Naive B cell (primary cell): Measurements from ENCODE around the gene ZNF324. TPM values are rescaled to one million over a fixed set of nuclear protein-coding genes. Genes with fewer than 3 reads are reported as not detected.
"Not testable (repeated sequence)": the region's sequence is repeated elsewhere in the genome, so short reads cannot be mapped to it uniquely, and the experiment has no call there.

Experiments
- ATAC-seq, 2 donors: fragments of 150-1000 bp; cut with Tn5 transposase; 2 replicates each; pipeline ENCODE4 v1.10.0; 2021; ENCODE audit warnings: low read depth in 2 of 2, mild to moderate bottlenecking in 2 of 2, moderate library complexity in 2 of 2
- DNase-seq: peaks from one replicate; pipeline ENCODE4 v3.0.0; 2022
- H3K27ac Mint-ChIP-seq, 6 donors: one replicate each; pipeline ENCODE4 v1.8.0; 2020 to 2022; ENCODE audit warnings: mild to moderate bottlenecking in 6 of 6, mixed read lengths in 6 of 6, moderate library complexity in 5 of 6, inconsistent platforms in 2 of 6
- H3K27me3 Mint-ChIP-seq, 3 donors: one replicate each; pipeline ENCODE4 v1.8.0; 2021 to 2022; ENCODE audit warnings: mixed read lengths in 3 of 3, mild to moderate bottlenecking in 1 of 3
- H3K36me3 Mint-ChIP-seq, 2 donors: one replicate each; pipeline ENCODE4 v1.8.0; 2020 to 2022; ENCODE audit warnings: mixed read lengths in 2 of 2, inconsistent platforms in 1 of 2, mild to moderate bottlenecking in 1 of 2
- H3K4me1 Mint-ChIP-seq, 3 donors: one replicate each; pipeline ENCODE4 v1.8.0; 2020 to 2022; ENCODE audit warnings: mixed read lengths in 3 of 3, inconsistent platforms in 1 of 3, mild to moderate bottlenecking in 1 of 3, moderate library complexity in 1 of 3
- H3K4me3 Mint-ChIP-seq, 8 donors: one replicate each; pipeline ENCODE4 v1.8.0; 2020 to 2022; ENCODE audit warnings: mild to moderate bottlenecking in 8 of 8, mixed read lengths in 8 of 8, moderate library complexity in 8 of 8, inconsistent platforms in 2 of 8
- H3K9me3 Mint-ChIP-seq, 7 donors: one replicate each; pipeline ENCODE4 v1.8.0; 2020 to 2022; ENCODE audit warnings: mixed read lengths in 7 of 7, mild to moderate bottlenecking in 5 of 7, inconsistent platforms in 2 of 7, moderate library complexity in 1 of 7
- polyA plus RNA-seq, 6 donors: library from polyadenylated mRNA; unstranded; fragments of 300-500 nt; fragmentation: Illumina TruSeq; gene quantifications; one replicate each; pipeline ENCODE4 v1.2.3, GENCODE V29; 2021; ENCODE audit warnings: low read depth in 6 of 6

ZNF324 gene
- 10 to 100 TPM in 5 of 6 donors, 1 to 10 TPM in 1; 8.5 to 30.0 (median 14.4) TPM for polyA plus RNA-seq

DNA sequence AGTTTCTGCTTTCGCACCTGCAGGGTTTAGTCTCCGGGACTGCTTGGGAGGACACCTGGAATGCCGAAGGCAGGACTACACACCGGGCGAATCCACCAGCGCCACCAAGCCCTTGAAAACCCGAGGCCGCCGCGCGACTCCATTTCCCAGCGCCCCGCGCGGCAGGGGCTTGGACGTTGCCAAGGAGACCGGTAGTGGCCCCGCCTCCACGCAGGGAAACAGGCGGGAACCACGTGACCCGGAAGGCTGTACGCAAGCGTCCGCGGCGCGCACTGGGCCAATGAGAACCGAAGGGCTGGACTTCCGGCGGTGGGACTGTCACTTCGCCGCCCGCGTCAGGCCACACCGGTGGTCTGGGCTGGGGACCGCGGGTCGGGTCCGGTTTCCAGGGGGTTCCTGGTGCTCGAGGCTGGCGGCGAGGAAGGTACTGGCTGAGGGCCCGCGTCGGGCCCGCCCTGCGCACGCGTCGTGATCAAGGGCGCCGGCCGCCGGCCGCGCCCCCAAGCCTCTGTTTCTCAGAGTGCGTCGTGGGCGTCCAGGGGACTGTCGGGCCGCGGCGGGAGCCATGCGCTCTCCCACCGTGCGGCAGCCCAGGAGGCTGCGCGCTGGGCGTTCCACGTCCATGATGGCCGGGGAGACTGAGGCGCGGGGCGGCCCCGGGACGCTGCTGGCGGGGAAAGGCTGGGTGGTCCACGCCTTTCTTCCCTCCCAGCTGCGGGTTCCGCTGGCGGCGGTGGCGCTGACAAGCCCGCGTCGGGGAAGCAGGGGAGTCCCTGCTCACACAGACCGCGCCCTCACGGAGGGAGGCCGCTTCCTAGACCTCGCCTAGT is at the start of gene ZNF324:
Gene ZNF324, plus strand, starts transcription at position 321 of the 830 bp plus-strand sequence. CDS start 2,106 bp downstream, outside the sequence.
- H3K9me3 Mint-ChIP-seq: no peaks in the 10 kb centered on the region
- no peaks in the 10 kb centered on the region for H3K27me3 Mint-ChIP-seq
- peak within 1 kb of the TSS; percentile 84 to 94 (median 88) for H3K4me3 Mint-ChIP-seq
- peak; percentile 95 for DNase-seq
- ATAC-seq: peak; percentile 96 to 97
- peak within 1 kb of the TSS; percentile 67 to 95 (median 80) for H3K27ac Mint-ChIP-seq
- peaks cover 19 to 41% (median 19%) of the 10 kb centered on the region in 3 donors for H3K4me1 Mint-ChIP-seq
- no peaks in the 10 kb centered on the region for H3K36me3 Mint-ChIP-seq

DNA sequence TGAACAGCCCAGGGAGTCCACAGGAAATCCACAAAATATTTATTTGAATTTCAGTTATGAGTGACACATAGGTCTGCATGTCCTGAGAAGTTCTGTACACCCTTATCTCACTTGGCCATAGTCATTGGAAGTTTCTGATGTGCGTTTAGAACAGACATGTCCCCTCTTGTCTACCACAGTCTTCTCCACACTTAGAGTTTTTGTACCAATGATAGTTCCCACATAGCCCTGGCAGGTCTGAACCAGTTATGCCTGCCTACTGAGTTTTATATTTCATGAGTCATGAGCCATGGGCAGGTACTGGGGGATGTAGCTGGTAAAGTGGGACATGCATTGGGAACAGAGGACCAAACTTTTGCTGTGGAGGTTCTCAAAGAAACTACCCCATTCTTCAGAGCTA is 38.3 kb upstream of the ZNF324 start:
- ATAC-seq: no peak
- Mint-ChIP-seq H3K36me3 (peaks cover 0 to 28% of the 10 kb centered on the region in 2 donors), H3K4me1 (peaks cover 0 to 4% (median 0%) of the 10 kb centered on the region in 3 donors), H3K4me3 (peak overlapping the region in 1 of 8 donors; percentile 0), H3K27me3 (no peaks in the 10 kb centered on the region), H3K9me3 (peaks cover 8 to 68% (median 50%) of the 10 kb centered on the region in 7 donors), H3K27ac (no peak overlapping the region)
- no peak for DNase-seq

DNA sequence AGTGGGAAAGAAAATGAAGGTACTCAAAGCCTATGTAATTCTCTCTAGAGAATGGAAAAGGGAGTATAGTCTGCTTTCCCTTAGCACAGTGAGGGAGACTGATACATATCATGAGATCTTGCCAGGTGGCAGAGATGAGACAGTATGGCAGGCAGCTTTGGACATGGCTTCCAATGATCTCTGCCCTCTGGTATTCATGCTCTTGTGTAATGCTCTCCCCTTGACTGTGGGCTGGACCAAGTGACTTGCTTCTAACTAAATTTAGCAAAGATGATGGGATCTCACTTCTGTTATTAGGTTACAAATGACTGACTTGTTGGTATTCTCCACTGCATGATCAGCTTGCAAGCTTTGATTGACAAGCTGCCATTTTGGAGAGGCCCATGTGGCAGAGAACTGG is 37.1 kb upstream of the ZNF324 start:
- Mint-ChIP-seq H3K4me3 (no peak overlapping the region), H3K36me3 (peaks cover 7 to 28% of the 10 kb centered on the region in 2 donors), H3K27ac (no peak overlapping the region), H3K27me3 (no peaks in the 10 kb centered on the region), H3K9me3 (peaks cover 8 to 79% (median 60%) of the 10 kb centered on the region in 7 donors), H3K4me1 (peaks cover 0 to 4% (median 0%) of the 10 kb centered on the region in 3 donors)
- ATAC-seq (no peak), DNase-seq (no peak)

DNA sequence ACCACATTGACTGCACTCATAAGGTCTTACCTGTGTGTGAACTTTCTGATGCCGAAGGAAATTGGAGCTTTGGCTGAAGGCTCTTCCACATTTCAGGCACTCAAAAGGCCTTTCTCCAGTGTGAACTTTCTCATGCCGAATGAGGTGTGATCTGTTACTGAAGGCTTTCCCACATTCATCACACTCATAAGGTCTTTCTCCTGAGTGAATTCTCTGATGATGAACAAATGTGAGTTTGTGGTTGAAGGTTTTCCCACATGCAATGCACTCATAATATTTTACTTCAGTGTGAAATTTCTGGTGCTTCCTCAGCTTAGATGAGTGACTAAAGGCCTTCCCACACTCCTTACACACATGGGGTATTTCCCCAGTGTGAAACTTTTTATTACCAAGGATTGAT is 32.7 kb upstream of the ZNF324 start:
- Mint-ChIP-seq H3K27ac (no peak overlapping the region), H3K4me1 (peaks cover 14 to 20% (median 15%) of the 10 kb centered on the region in 3 donors), H3K9me3 (peaks cover 14 to 89% (median 79%) of the 10 kb centered on the region in 7 donors), H3K27me3 (no peaks in the 10 kb centered on the region), H3K36me3 (peaks cover 39 to 47% of the 10 kb centered on the region in 2 donors), H3K4me3 (peak overlapping the region in 1 of 8 donors; percentile 6)
- ATAC-seq (no peak), DNase-seq (no peak)

DNA sequence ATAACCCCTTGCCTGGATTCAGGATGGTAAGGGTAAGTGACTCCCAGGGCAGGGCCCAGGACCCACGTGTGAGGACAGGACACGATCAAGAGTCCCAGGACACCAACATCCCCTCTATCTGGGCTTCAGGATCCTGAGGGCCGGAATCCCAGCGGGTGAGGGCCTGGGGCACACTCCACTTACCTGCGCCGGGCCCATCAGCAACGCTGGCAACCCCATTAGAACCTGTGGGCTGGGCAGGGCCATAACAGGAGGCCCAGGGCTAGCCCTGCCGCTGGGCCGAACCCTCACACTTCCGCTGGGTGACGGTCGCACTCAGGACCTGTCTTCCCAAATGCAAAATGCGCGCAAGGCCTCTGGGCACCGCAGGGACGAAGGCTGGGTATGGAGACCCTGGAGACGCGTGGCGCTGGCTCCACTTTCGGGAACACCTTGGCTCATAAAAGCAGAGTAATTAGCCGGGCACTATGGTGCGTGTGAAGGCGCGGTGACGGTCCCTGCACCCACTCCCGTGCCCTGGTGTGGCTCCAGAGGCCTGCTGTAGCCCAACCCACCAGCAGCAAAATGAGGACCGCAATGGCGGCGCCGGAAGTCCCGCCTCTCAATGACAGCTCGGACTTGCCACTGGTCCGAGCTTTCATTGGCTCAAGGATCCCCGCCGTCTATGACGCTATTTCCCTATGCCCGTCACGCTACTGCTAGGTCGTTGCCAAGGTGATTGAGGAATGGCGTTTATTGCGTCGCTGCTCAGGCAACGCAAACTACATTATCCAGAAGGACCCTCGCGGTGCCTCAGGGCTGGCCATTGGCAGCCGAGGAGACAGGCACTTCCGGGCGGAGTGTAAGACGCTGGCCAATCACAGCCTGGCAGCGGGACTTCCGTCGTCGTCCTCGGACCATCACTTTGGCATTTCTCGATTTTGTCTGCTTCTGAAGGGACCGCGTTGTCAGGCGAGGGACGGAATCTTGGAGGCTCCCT is 27.0 kb upstream of the ZNF324 start, which contains the start of gene ZNF132:
Gene ZNF132, minus strand, starts transcription at position 578 of the 979 bp plus-strand sequence. Its CDS starts 332 bp downstream, at position 246.
- peaks cover 32 to 68% of the 10 kb centered on the region in 2 donors for H3K36me3 Mint-ChIP-seq
- DNase-seq (peak; percentile 95), ATAC-seq (peak; percentile 95 to 97)
- H3K27me3 Mint-ChIP-seq: peaks cover 0 to 12% (median 8%) of the 10 kb centered on the region in 3 donors
- peak within 1 kb of the TSS; percentile 88 to 100 (median 98) for H3K4me3 Mint-ChIP-seq
- peak within 1 kb of the TSS; percentile 97 to 99 (median 99) for H3K27ac Mint-ChIP-seq
- H3K9me3 Mint-ChIP-seq: peaks cover 19 to 60% (median 46%) of the 10 kb centered on the region in 7 donors
- H3K4me1 Mint-ChIP-seq: peaks cover 28 to 44% (median 33%) of the 10 kb centered on the region in 3 donors

DNA sequence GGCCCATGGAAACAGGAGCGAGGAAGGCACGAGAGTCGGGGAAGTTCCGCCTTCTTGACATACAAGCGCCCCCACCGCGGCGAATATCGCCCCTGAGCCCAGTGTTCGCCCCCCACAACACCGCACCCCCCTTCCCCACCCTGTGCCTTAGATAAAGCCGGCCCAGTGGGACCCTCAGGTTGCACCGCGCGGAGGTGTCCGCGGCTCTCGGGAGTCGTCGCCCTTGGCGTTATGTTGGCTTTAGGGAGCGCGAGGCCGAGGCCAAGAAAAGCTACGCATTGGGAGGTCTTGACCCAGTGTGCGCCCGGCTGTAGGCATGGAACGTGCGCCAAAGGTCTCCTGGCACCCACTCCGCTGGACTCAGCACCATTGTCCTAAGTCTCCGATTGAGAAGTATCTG is 26.3 kb upstream of the ZNF324 start:
- no peak for ATAC-seq
- DNase-seq: no peak
- Mint-ChIP-seq H3K27ac (peak overlapping the region; percentile 97 to 99 (median 99)), H3K4me1 (peaks cover 28 to 44% (median 33%) of the 10 kb centered on the region in 3 donors), H3K27me3 (peaks cover 0 to 14% (median 8%) of the 10 kb centered on the region in 3 donors), H3K9me3 (peaks cover 19 to 53% (median 40%) of the 10 kb centered on the region in 7 donors), H3K4me3 (peak overlapping the region; percentile 88 to 100 (median 98)), H3K36me3 (peaks cover 25 to 61% of the 10 kb centered on the region in 2 donors)

DNA sequence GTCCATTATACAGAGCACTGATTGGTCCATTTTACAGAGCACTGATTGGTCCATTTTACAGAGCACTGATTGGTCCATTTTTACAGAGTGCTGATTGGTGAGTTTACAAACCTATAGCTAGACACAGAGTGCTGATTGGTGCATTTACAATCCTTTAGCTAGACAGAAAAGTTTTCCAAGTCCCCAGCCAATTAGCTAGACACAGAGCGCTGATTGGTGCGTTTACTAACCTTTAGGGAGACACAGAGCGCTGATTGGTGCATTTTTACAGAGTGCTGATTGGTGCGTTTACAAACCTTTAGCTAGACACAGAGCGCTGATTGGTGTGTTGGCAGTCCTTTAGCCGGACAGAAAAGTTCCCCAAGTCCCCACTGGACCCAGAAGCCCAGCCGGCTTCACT is 23.9 kb upstream of the ZNF324 start:
- not testable (repeated sequence) for DNase-seq, ATAC-seq, H3K27ac Mint-ChIP-seq
- H3K9me3 Mint-ChIP-seq: peaks cover 16 to 32% (median 24%) of the 10 kb centered on the region in 7 donors
- H3K4me1 Mint-ChIP-seq: peaks cover 22 to 34% (median 25%) of the 10 kb centered on the region in 3 donors
- peaks cover 8 to 31% (median 23%) of the 10 kb centered on the region in 3 donors for H3K27me3 Mint-ChIP-seq
- peaks cover 3 to 50% of the 10 kb centered on the region in 2 donors for H3K36me3 Mint-ChIP-seq
- H3K4me3 Mint-ChIP-seq: peak overlapping the region in 1 of 8 donors; percentile 54

DNA sequence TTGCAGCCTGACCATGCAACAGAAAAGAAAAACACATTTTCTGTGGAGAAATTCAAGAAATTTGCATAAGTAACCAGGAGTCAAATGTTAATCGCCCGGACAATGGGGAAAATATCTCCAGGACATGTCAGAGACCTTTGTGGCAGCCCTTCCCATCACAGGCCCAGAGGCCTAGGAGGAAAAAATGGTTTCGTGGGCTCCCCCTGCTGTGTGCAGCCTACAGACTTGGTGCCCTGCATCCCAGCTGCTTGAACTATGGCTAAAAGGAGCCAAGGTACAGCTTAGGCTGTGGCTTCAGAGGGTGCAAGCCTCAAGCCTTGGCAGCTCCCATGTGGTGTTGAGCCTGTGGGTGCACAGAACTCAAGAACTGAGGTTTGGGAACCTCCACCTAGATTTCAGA is 18.0 kb upstream of the ZNF324 start:
- DNase-seq, H3K27ac Mint-ChIP-seq, H3K4me3 Mint-ChIP-seq, ATAC-seq: not testable (repeated sequence)
- Mint-ChIP-seq H3K36me3 (peaks cover 0 to 24% of the 10 kb centered on the region in 2 donors), H3K9me3 (peaks cover 4 to 12% (median 8%) of the 10 kb centered on the region in 7 donors), H3K4me1 (peaks cover 18 to 21% (median 20%) of the 10 kb centered on the region in 3 donors), H3K27me3 (peaks cover 12 to 34% (median 27%) of the 10 kb centered on the region in 3 donors)

DNA sequence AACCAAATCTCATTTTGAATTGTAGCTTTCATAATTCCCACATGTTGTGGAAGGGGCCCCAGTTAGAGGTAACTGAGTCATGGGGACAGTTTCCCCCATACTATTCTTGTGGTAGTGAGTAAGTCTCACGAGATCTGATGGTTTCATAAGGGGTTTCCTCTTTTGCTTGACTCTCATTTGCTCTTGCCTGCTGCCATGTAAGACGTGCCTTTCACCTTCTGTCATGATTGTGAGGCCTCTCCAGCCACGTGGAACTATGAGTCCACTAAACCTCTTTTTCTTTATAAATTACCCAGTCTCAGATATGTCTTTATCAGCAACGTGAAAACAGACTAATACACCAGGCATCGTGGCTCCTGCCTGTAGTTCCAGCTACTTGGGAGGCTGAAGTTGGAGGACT is 16.9 kb upstream of the ZNF324 start:
- Mint-ChIP-seq H3K4me3 (peak overlapping the region in 2 of 8 donors; percentile 87 to 91), H3K36me3 (peaks cover 0 to 26% of the 10 kb centered on the region in 2 donors), H3K9me3 (peaks cover 0 to 12% (median 8%) of the 10 kb centered on the region in 7 donors), H3K27ac (peak overlapping the region in 2 of 6 donors; percentile 59 to 87), H3K4me1 (peaks cover 18 to 21% (median 20%) of the 10 kb centered on the region in 3 donors), H3K27me3 (peaks cover 12 to 23% (median 20%) of the 10 kb centered on the region in 3 donors)
- DNase-seq, ATAC-seq: not testable (repeated sequence)

DNA sequence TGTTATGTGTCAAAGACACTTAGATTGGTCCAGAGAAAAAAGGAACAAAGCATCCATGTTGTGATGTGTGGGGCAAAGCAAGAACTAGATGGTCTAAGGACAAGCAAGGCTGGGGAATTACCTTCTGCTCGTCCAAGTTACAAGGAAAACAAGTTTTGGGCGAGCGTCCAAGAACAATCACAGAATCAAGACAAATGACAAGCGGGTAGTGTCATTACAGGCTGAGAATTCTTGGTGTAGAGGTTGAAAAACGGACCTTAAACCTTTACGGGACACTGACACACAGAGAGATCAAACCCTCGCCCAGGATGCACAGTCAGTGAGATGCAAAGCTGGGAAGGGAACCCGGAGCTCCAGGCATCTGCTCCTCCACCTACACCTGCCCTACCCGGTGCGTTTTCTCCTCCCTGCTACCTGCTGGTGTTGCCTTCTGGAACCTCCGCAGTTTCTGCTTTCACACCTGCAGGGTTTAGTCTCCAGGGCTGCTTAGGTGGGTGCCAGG is 16.0 kb upstream of the ZNF324 start:
- H3K4me3 Mint-ChIP-seq: peak overlapping the region; percentile 87 to 97 (median 91)
- DNase-seq (no peak), ATAC-seq (peak in 1 of 2 donors; percentile 17)
- H3K9me3 Mint-ChIP-seq: peaks cover 0 to 12% (median 8%) of the 10 kb centered on the region in 7 donors
- H3K27ac Mint-ChIP-seq: peak overlapping the region; percentile 87 to 98 (median 93)
- peaks cover 0 to 26% of the 10 kb centered on the region in 2 donors for H3K36me3 Mint-ChIP-seq
- H3K4me1 Mint-ChIP-seq: peaks cover 18 to 21% (median 20%) of the 10 kb centered on the region in 3 donors
- H3K27me3 Mint-ChIP-seq: peaks cover 12 to 22% (median 20%) of the 10 kb centered on the region in 3 donors

DNA sequence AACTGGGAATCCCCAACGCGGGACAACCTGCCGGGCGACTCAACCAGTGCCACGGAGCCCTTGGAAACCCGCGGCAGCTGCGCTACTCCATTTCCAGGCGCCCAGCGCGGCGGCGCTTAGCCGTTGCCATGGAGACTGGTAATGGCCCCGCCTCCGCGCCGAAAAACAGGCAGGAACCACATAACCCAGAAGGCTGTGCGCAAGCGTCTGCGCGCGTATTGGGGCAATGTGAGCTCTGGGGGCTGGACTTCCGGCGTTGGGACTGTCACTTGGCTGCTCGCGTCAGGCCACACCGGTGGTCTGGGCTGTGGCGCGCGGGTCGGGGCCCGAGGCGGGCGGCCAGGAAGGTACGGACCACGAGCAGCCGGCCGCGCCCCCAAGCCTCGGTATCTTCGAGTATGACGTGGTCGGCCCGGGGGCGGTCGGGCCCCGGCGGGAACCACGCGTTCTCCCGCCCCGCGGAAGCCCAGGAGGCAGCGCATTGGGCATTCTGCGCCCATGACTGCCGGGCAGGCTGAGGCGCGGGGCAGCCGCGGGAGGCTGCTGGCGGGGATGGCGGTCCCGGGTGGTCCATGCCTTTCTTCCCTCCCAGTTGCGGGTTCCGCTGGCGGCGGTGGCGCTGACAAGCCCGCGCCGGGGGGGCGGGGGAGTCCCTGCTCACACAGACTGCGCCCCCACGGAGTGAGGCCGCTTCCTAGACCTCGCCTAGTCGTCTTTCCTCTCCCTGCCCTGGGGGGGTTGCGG is 15.3 kb upstream of the ZNF324 start, which contains the start of gene ZNF324B:
Gene ZNF324B, plus strand, starts transcription at position 265 of the 744 bp plus-strand sequence. CDS start 2,080 bp downstream, outside the sequence.
- peak within 1 kb of the TSS; percentile 87 to 98 (median 94) for H3K27ac Mint-ChIP-seq
- peak; percentile 95 to 96 for ATAC-seq

More for the DNA sequence above, 15.3 kb upstream of the ZNF324 start, which contains the start of gene ZNF324B:
- H3K27me3 Mint-ChIP-seq: peaks cover 12 to 18% (median 16%) of the 10 kb centered on the region in 3 donors
- peaks cover 0 to 25% of the 10 kb centered on the region in 2 donors for H3K36me3 Mint-ChIP-seq
- H3K4me1 Mint-ChIP-seq: peaks cover 18 to 21% (median 20%) of the 10 kb centered on the region in 3 donors
- H3K9me3 Mint-ChIP-seq: peaks cover 0 to 12% (median 8%) of the 10 kb centered on the region in 7 donors
- DNase-seq: peak; percentile 96
- H3K4me3 Mint-ChIP-seq: peak within 1 kb of the TSS; percentile 87 to 97 (median 91)
